ENCODE measurements around the gene DLX2.

DLX2 gene

GRCh38 chr2:172092716-172093415, 9.8 kb downstream of the DLX2 start:
- no peak for DNase-seq

GRCh38 chr2:172091761-172092566, 10.7 kb downstream of the DLX2 start:
- no peak for DNase-seq

- peak; percentile 15 for DNase-seq
Observed at GRCh38 chr2:172091000-172091641, 11.6 kb downstream of the DLX2 start.

- DNase-seq = peak; percentile 14
Observed at GRCh38 chr2:172090044-172090961, 12.4 kb downstream of the DLX2 start.

GRCh38 chr2:172089633-172090032, 13.1 kb downstream of the DLX2 start:
- DNase-seq = no peak

GRCh38 chr2:172089005-172089504, 13.6 kb downstream of the DLX2 start:
- DNase-seq = peak; percentile 13

GRCh38 chr2:172088245-172089004, 14.3 kb downstream of the DLX2 start:
- DNase-seq = peak; percentile 5

GRCh38 chr2:172087780-172088244, 14.9 kb downstream of the DLX2 start:
- DNase-seq = peak; percentile 19

- peak; percentile 2 for DNase-seq
Observed at GRCh38 chr2:172087207-172087779, 15.4 kb downstream of the DLX2 start.

- DNase-seq = peak; percentile 69
Observed at GRCh38 chr2:172086241-172087206, 16.2 kb downstream of the DLX2 start.

GRCh38 chr2:172085460-172086159, 17.1 kb downstream of the DLX2 start, which contains the start of gene DLX1:
DLX1 (plus strand) TSS chr2:172085507; CDS start chr2:172085678, 171 bp downstream.
- DNase-seq = peak; percentile 13

- DNase-seq = peak; percentile 63
Observed at GRCh38 chr2:172084645-172085459, 17.8 kb downstream of the DLX2 start.

- DNase-seq = no peak
Observed at GRCh38 chr2:172084395-172084644, 18.4 kb downstream of the DLX2 start.

GRCh38 chr2:172083628-172084394, 18.9 kb downstream of the DLX2 start:
- DNase-seq = peak; percentile 14

- peak; percentile 9 for DNase-seq
Observed at GRCh38 chr2:172082944-172083627, 19.6 kb downstream of the DLX2 start.

GRCh38 chr2:172082105-172082943, 20.4 kb downstream of the DLX2 start:
- peak; percentile 9 for DNase-seq

All from CD4-positive, alpha-beta T cell treated with Interleukin-17A for 1 hour (primary cell).